ENCODE measurements around the gene LDHAL6A.

The LDHAL6A gene

DNA sequence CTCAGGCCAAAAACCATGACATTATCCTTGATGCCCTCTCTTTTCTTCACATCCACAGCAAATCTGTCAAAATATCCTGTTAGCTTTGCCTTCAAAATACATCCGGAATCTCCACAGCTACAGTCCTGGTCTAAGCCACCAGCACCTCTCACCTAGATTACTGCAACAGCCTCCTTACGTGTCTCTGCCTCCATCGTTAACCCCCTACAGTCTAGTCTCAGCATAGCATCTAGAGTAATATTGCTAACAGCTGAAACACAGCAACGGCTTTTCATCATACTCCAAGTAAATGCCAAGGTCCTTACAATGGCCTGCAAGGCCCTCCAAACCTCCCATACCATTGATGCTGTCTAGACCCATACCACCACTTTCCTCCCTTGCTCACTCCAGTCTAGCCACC, 66.7 kb downstream of the LDHAL6A start:
- WGBS, 2 experiments (ENCODE audit: insufficient coverage in 2 of 2) = 84 to 93% methylated on average over 4 of the region's 4 CpGs
- Histone ChIP-seq H3K4me1 (ENCODE audit: control insufficient read depth, insufficient read depth, low read length, poor library complexity, severe bottlenecking) (no peaks in the 10 kb centered on the region), H3K4me3 (ENCODE audit: extremely low read depth, insufficient read depth, low read length, poor library complexity, severe bottlenecking) (no peak overlapping the region), H3K27ac (ENCODE audit: low read depth, low read length, severe bottlenecking) (no peak overlapping the region), H3K9me3 (ENCODE audit: control insufficient read depth, low read length) (no peaks in the 10 kb centered on the region), H3K36me3 (ENCODE audit: control insufficient read depth, insufficient read depth, low read length) (peaks cover 40% of the 10 kb centered on the region)

DNA sequence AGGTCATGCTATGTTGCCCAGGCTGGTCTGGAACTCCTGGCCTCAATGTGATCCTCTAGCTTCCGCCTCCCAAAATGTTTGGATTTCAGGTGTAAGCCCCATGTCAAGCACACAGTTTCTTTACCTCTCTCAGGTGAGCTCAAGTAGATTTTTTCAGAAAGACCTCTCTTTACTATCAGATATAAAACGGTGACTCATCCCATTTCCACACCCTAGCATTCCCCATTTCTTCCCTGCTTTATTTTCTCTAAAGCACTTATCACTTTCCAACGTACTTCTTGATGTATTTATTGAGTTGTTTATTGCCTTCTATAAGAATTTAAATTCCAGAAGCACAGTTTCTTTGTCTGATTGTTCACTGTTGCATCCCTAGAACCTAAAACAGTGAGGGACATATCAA, 67.4 kb downstream of the LDHAL6A start:
- H3K4me1 ChIP-seq (ENCODE audit: control insufficient read depth, insufficient read depth, low read length, poor library complexity, severe bottlenecking) = no peaks in the 10 kb centered on the region
- whole genome bisulfite sequencing, 2 experiments (ENCODE audit: insufficient coverage in 2 of 2) = 96 to 100% methylated on average over 2 of the region's 3 CpGs
- no peaks in the 10 kb centered on the region for H3K9me3 ChIP-seq (ENCODE audit: control insufficient read depth, low read length)
- H3K36me3 ChIP-seq (ENCODE audit: control insufficient read depth, insufficient read depth, low read length) = peaks cover 38% of the 10 kb centered on the region
- no peak overlapping the region for H3K4me3 ChIP-seq (ENCODE audit: extremely low read depth, insufficient read depth, low read length, poor library complexity, severe bottlenecking)
- no peak overlapping the region for H3K27ac ChIP-seq (ENCODE audit: low read depth, low read length, severe bottlenecking)

DNA sequence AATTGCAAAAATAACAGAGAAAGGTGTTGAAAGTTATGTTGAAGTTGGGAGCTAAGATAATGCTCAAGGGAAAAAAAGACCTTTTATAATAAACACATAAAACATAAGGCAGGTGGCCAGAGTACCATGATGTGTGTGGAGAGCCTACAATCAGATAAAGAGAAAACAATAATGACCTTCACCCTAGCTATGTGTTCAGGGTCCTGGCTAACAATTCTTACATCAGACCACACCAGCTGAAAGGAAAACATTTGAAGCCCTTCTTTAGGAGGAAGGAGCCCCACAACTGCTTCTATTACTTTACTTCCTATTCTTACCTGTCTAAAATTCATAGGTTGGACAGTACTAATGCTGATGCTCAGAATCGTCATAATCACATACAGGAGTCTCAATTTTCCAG, 68.6 kb downstream of the LDHAL6A start:
- H3K4me3 ChIP-seq (ENCODE audit: extremely low read depth, insufficient read depth, low read length, poor library complexity, severe bottlenecking) = no peak overlapping the region
- peaks cover 29% of the 10 kb centered on the region for H3K36me3 ChIP-seq (ENCODE audit: control insufficient read depth, insufficient read depth, low read length)
- 100% methylated on average over 1 of the region's 1 CpG for WGBS, 2 experiments (ENCODE audit: insufficient coverage in 2 of 2)
- no peaks in the 10 kb centered on the region for H3K9me3 ChIP-seq (ENCODE audit: control insufficient read depth, low read length)
- H3K27ac ChIP-seq (ENCODE audit: low read depth, low read length, severe bottlenecking) = no peak overlapping the region
- H3K4me1 ChIP-seq (ENCODE audit: control insufficient read depth, insufficient read depth, low read length, poor library complexity, severe bottlenecking) = no peaks in the 10 kb centered on the region

DNA sequence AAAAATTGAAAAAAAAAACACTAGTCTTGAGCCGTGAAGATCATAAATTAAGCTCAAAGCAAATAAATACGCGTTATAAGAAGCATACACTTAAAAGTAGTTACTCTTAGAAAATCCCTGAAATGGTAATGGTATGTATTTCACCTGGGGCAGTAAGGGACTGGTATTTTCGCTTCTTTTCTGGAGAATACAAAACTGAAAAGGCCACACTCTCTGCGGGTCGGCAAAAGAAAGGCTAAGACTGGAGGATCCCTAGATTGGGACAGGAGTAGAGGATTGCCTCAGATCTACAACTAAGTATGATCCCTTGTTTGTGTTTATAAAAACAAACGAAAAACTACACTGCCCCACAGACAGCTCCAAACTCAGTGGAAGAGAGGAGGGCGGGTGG, 70.5 kb downstream of the LDHAL6A start:
- Histone ChIP-seq H3K9me3 (ENCODE audit: control insufficient read depth, low read length) (no peaks in the 10 kb centered on the region), H3K27ac (ENCODE audit: low read depth, low read length, severe bottlenecking) (peak overlapping the region; percentile 98), H3K4me1 (ENCODE audit: control insufficient read depth, insufficient read depth, low read length, poor library complexity, severe bottlenecking) (no peaks in the 10 kb centered on the region), H3K4me3 (ENCODE audit: extremely low read depth, insufficient read depth, low read length, poor library complexity, severe bottlenecking) (peak overlapping the region; percentile 80), H3K36me3 (ENCODE audit: control insufficient read depth, insufficient read depth, low read length) (peaks cover 28% of the 10 kb centered on the region)
- 0% methylated on average over 1 to 2 of the region's 8 CpGs for WGBS, 2 experiments (ENCODE audit: insufficient coverage in 2 of 2)

DNA sequence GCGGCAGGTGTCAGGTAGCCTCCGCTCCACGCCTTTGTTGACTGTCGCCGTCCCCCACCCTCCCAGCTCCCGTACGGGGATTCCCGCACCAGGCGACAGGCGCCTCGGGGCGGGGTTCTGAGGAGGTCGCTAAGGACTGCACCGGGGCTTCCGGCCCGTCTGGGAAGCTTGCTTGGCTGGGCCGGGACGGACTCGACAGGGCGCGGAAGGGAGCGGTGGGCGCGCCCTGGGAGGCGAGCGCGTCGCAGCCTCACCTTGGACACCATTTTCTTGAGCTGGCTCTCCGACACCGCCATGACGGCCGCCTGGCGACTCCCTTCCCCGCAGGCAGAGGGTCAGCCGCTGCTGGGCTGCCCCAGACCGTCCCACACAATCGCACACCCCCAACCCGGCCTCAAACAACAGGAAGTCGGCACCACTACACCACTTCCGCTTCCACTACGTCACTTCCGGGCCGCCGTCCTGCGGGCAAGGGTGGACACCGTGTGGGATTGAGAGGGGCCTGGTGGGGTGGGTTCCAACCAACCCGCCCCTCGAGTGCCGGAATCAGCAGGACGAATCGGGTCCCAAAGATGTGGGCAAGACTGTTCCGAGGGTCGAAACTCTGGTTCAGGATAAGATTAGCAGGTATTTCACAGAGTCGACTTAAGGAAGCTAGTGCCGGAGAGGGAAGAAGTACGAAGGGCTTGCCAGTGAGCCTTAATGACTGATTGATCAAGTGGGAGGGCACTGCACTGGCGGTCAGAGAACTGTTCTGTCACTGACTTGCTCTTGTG, 71.1 kb downstream of the LDHAL6A start, which contains the start of gene TSG101:
Gene TSG101 (minus strand): TSS at position 422 of the 776 bp plus-strand sequence. CDS start 126 bp downstream, at position 296.
- Histone ChIP-seq H3K9me3 (ENCODE audit: control insufficient read depth, low read length) (no peaks in the 10 kb centered on the region), H3K27ac (ENCODE audit: low read depth, low read length, severe bottlenecking) (peak within 1 kb of the TSS; percentile 98), H3K36me3 (ENCODE audit: control insufficient read depth, insufficient read depth, low read length) (peaks cover 26% of the 10 kb centered on the region), H3K4me3 (ENCODE audit: extremely low read depth, insufficient read depth, low read length, poor library complexity, severe bottlenecking) (peak within 1 kb of the TSS; percentile 80), H3K4me1 (ENCODE audit: control insufficient read depth, insufficient read depth, low read length, poor library complexity, severe bottlenecking) (no peaks in the 10 kb centered on the region)
- 0 to 1% methylated on average over 44 to 51 of the region's 57 CpGs for WGBS, 2 experiments (ENCODE audit: insufficient coverage in 2 of 2)

DNA sequence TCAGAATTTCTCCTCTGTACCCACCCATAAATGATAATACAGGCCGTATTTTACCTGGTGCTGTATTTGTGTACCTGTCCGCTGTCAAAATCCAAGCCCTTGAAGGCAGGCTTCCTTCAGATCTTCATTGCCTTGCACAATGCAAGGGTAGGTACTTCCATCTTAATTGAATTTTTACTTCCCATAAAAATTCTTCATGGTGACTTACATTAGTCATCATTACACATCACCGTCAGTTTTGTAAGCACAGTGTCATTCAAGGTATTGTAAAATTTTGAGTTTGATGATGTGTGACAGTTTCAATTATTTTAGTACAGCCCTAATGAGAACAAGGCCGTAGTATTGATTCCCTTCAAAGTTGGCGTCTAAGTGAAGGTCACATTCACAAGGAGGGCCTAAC, 71.9 kb downstream of the LDHAL6A start:
- 64 to 67% methylated on average over 4 of the region's 5 CpGs for WGBS, 2 experiments (ENCODE audit: insufficient coverage in 2 of 2)
- H3K9me3 ChIP-seq (ENCODE audit: control insufficient read depth, low read length) = no peaks in the 10 kb centered on the region
- no peaks in the 10 kb centered on the region for H3K4me1 ChIP-seq (ENCODE audit: control insufficient read depth, insufficient read depth, low read length, poor library complexity, severe bottlenecking)
- peaks cover 20% of the 10 kb centered on the region for H3K36me3 ChIP-seq (ENCODE audit: control insufficient read depth, insufficient read depth, low read length)
- peak overlapping the region; percentile 98 for H3K27ac ChIP-seq (ENCODE audit: low read depth, low read length, severe bottlenecking)
- H3K4me3 ChIP-seq (ENCODE audit: extremely low read depth, insufficient read depth, low read length, poor library complexity, severe bottlenecking) = peak overlapping the region; percentile 80
